Measurements from ENCODE around the gene APOBEC2. TPM values are rescaled to one million over a fixed set of nuclear protein-coding genes. Genes with fewer than 3 reads are reported as not detected.
A peak's percentile ranks its signal among the peaks of the same experiment; 100 is the strongest.

Gene APOBEC2
- total RNA-seq, 2 donors from 2014 or later: 0.31 TPM; not detected in 1

DNA sequence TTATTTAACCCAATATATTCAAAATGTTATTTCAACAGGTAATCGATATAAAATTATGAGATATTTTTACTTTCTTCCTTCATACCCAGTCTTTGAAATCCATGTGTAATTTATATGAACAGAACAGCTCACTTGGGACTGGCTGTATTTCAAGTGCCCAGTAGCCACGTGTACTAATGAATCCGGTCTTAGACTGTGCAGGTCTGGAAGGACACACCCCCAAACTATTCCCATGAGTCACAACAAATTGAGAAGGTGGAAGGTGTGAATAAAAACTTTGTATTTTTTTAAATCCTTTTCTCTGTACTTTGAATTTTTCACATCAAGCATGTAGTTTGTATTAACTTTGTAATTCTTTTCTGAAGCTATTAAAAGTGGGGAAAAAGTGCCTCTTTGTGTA is 16.8 kb upstream of the APOBEC2 start:
- Histone ChIP-seq H3K9ac (ENCODE audit: extremely low read depth, low read length, poor library complexity, severe bottlenecking) (no peak overlapping the region), H3K27ac (ENCODE audit: low read depth, low read length) (no peak overlapping the region), H3K4me3 (ENCODE audit: low read length) (no peak overlapping the region), H3K36me3 (ENCODE audit: control insufficient read depth, insufficient read depth, low read length) (no peaks in the 10 kb centered on the region), H3K27me3 (ENCODE audit: control insufficient read depth, insufficient read depth, low read length, poor library complexity, severe bottlenecking) (no peaks in the 10 kb centered on the region), H3K4me1 (ENCODE audit: control insufficient read depth, insufficient read depth, low read length) (peaks cover 5% of the 10 kb centered on the region), H3K9me3 (ENCODE audit: control insufficient read depth, low read length) (no peaks in the 10 kb centered on the region)
- no peak for DNase-seq
- no peak for TF ChIP-seq CTCF (conservative IDR thresholded peaks at IDR 0.05)
- 96 to 100% methylated on average over 1 to 3 of the region's 3 CpGs for WGBS, 2 experiments (ENCODE audit: insufficient coverage in 1 of 2, insufficient read length in 1 of 2)
- H3K4me3 Mint-ChIP-seq: no peak overlapping the region
- no peaks in the 10 kb centered on the region for H3K36me3 Mint-ChIP-seq (ENCODE audit: low read depth)
- no peaks in the 10 kb centered on the region for H3K9me3 Mint-ChIP-seq
- no peak overlapping the region for H3K27ac Mint-ChIP-seq
- peaks cover 38% of the 10 kb centered on the region for H3K4me1 Mint-ChIP-seq
- peaks cover 2% of the 10 kb centered on the region for H3K27me3 Mint-ChIP-seq (ENCODE audit: insufficient read depth)

DNA sequence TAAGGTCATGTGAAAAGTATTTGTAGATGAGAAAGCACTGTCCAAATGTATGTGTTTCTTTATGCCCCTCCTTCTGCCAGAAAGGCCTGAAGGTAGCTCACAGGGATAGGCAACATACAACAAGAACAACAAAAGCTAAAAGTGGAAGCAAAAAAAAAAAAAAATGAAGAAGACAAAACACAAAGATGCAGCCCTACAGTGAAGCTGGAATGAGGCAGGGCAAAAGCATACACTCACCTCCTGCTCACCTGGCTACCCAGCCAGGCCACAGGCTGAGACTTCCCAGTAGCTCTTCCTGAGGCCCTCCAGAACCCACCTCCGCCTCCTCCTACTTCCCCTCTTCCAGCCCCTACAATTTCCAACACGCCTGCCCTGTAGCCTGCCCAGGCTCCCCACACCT is 16.4 kb upstream of the APOBEC2 start:
- 83 to 93% methylated on average over 1 to 2 of the region's 2 CpGs for WGBS, 2 experiments (ENCODE audit: insufficient coverage in 1 of 2, insufficient read length in 1 of 2)
- no peak for DNase-seq
- Mint-ChIP-seq H3K27me3 (ENCODE audit: insufficient read depth) (peaks cover 2% of the 10 kb centered on the region), H3K4me3 (no peak overlapping the region), H3K36me3 (ENCODE audit: low read depth) (no peaks in the 10 kb centered on the region), H3K27ac (no peak overlapping the region), H3K4me1 (peaks cover 38% of the 10 kb centered on the region), H3K9me3 (no peaks in the 10 kb centered on the region)
- H3K9ac ChIP-seq (ENCODE audit: extremely low read depth, low read length, poor library complexity, severe bottlenecking): no peak overlapping the region
- H3K36me3 ChIP-seq (ENCODE audit: control insufficient read depth, insufficient read depth, low read length): no peaks in the 10 kb centered on the region
- peaks cover 5% of the 10 kb centered on the region for H3K4me1 ChIP-seq (ENCODE audit: control insufficient read depth, insufficient read depth, low read length)
- no peak overlapping the region for H3K4me3 ChIP-seq (ENCODE audit: low read length)
- no peak overlapping the region for H3K27ac ChIP-seq (ENCODE audit: low read depth, low read length)
- no peaks in the 10 kb centered on the region for H3K9me3 ChIP-seq (ENCODE audit: control insufficient read depth, low read length)
- no peaks in the 10 kb centered on the region for H3K27me3 ChIP-seq (ENCODE audit: control insufficient read depth, insufficient read depth, low read length, poor library complexity, severe bottlenecking)
- no peak for TF ChIP-seq CTCF (conservative IDR thresholded peaks at IDR 0.05)

GRCh38 chr6:41037107-41037900 is 15.7 kb upstream of the APOBEC2 start:
- DNase-seq: no peak
- Mint-ChIP-seq H3K27me3 (ENCODE audit: insufficient read depth) (peaks cover 2% of the 10 kb centered on the region), H3K4me3 (no peak overlapping the region), H3K27ac (no peak overlapping the region), H3K4me1 (peaks cover 38% of the 10 kb centered on the region), H3K36me3 (ENCODE audit: low read depth) (no peaks in the 10 kb centered on the region), H3K9me3 (no peaks in the 10 kb centered on the region)
- peak; percentile 32 for TF ChIP-seq CTCF (conservative IDR thresholded peaks at IDR 0.05)
- peaks cover 5% of the 10 kb centered on the region for H3K4me1 ChIP-seq (ENCODE audit: control insufficient read depth, insufficient read depth, low read length)
- H3K27me3 ChIP-seq (ENCODE audit: control insufficient read depth, insufficient read depth, low read length, poor library complexity, severe bottlenecking): no peaks in the 10 kb centered on the region
- H3K36me3 ChIP-seq (ENCODE audit: control insufficient read depth, insufficient read depth, low read length): no peaks in the 10 kb centered on the region
- H3K9me3 ChIP-seq (ENCODE audit: control insufficient read depth, low read length): no peaks in the 10 kb centered on the region
- H3K4me3 ChIP-seq (ENCODE audit: low read length): no peak overlapping the region
- 92 to 94% methylated on average over 8 to 13 of the region's 13 CpGs for WGBS, 2 experiments (ENCODE audit: insufficient coverage in 1 of 2, insufficient read length in 1 of 2)
- no peak overlapping the region for H3K27ac ChIP-seq (ENCODE audit: low read depth, low read length)
- no peak overlapping the region for H3K9ac ChIP-seq (ENCODE audit: extremely low read depth, low read length, poor library complexity, severe bottlenecking)

All from endodermal cell (in vitro differentiated cells).